GM19455 (cell line): Measurements from ENCODE around the gene AKR7A2.

ENCODE experiments used
- ATAC-seq: cut with Tn5 transposase; IDR thresholded peaks from one replicate; pipeline ENCODE4 v1.9.1; 2021; ENCODE audit not compliant: unreplicated experiment

AKR7A2 gene

DNA sequence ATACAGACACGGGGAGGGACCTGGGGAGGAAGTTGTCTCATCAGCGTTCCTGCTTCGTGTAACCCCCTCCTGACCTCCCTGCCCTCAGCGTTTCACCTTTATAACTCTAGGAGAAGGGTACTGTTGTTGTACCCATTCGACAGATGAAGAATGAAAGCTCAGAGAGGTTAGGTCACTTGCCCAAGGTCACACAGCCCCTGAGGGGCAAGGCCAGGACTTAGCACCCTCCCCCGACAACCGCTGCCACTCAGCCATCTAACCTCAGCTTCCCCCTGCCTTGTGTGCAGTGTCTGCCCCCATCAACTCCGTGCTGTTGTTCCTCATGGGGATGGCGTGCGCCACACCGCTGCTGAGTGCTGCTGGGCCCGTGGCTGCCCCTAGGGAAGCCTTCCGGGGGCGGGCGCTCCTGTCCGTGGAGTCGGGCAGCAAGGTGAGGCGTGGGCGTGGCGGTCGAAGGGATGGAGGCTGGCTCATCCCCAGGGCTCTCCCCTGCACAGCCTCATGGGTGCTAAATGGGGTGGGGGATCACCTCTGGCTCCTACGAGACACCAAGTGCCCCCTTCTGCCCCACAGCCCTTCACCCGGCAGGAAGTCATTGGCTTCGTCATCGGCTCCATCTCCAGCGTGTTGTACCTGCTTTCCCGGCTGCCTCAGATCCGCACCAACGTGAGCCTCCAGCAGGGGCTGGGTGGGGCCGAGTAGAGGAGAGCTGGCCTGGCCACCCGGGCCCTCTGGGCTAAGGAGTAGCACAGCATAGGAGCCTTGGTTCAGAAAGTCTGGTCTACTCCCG lies 14.2 kb upstream of the AKR7A2 start:
- no peak for ATAC-seq

DNA sequence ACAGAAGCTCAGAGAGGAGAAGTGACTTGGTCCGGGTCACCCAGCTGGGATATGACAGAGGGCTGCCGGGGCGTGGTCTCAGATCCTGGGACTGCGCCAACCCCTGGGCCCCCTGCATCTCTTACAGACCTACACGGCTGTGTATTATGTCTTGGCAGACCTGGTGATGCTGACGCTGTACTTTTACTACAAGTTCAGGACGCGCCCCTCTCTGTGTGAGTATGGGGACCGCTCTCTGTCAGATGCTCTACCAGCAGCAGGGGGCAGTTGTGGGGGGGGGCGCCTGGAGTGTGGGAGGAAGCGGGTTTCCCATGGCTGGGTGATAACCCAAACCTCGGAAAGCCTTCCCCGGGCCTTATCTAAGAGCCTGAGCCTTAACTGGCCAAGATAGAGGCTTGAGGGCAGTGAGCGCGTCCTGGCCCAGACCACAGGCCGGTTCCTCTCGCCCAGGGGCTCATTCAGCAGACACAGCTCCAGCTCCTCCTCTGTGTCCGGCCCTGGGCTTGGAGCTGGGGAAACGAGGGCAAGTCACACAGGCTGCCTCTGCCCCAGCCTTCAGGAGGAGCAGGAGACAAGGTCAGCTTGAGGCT lies 13.5 kb upstream of the AKR7A2 start:
- no peak for ATAC-seq

DNA sequence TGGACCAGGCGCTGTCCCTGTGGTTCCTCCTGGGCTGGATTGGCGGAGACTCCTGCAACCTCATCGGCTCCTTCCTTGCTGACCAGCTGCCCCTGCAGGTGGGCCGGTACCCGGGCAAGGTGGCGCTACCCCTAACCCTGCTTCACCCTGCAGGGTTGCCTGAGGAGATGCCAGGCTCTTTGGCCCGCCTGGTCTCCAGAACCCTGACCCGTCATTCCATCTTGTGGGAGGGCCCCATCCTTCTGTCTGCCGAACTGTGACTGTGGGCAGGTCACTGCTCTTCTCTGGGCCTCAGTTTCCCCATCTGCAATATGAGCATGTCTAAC lies 12.7 kb upstream of the AKR7A2 start:
- ATAC-seq = no peak

DNA sequence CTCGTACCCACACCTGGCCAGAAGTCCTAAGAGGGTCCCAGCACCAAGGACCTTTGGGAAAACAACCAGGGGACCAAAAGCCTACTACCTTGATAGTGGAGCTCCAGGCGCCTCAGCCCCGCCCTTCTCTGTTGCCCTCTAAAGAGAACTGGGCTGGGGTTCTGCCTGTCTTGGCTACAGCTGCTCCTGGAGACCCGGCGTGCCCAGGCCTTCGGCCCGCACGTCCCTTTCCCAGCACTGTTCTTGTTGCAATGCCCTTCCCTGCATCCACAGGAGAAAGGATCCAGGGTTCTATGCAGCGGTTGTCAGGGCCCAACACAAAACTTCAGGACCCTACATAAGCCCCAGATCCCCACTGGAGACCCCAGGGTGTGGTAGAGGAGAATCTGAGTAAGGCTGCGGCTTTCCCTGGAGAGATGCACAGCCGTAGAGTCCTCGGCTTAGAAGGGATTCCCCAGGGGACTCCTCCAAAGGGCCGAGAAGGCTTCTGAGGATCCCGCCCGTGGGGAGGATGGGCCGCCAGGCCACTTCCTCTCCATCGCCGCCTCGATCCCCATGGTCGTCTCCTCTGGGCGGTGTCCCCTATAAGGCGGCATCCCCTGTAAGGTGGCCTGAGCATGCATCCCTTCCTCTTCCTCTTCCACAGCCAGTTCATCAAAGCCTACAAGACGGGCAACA lies 12.2 kb upstream of the AKR7A2 start:
- no peak for ATAC-seq

DNA sequence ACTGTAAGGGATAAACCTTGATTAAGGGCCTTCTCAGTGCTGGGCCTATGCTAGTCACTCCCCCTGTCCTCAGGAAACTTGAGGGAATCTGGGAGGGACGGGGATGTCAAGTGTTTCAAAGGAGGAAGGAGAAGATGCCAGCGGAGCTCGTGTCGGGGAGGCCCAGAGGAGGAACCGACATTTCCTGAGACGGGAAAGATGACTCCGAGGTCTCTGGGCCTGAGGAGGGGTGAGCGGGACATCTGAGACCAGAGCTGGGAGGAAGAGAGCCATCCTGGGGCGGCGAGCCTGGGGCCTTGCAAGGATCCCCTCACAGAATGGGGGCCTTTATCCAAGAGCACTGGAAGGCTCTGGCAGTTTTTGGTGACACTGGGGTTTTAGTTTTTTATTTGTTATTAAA lies 10.5 kb upstream of the AKR7A2 start:
- no peak for ATAC-seq

DNA sequence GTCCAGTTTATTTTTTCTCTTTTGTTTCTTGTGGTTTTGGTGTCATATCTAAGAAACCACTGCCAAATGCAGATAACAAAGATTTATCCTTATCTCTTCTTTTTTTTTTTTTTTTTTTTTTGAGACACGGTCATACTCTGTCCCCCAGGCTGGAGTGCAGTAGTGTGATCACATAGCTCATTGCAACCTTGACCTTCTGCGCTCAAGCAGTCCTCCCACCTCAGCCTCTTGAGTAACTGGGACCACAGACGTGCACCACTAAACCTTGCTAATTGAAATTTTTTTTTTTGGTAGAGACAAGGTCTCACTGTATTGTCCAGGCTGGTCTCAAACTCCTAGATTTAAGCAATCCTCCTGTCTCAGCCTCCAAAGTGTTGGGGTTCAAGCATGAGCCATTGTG lies 9.1 kb upstream of the AKR7A2 start:
- ATAC-seq = no peak

DNA sequence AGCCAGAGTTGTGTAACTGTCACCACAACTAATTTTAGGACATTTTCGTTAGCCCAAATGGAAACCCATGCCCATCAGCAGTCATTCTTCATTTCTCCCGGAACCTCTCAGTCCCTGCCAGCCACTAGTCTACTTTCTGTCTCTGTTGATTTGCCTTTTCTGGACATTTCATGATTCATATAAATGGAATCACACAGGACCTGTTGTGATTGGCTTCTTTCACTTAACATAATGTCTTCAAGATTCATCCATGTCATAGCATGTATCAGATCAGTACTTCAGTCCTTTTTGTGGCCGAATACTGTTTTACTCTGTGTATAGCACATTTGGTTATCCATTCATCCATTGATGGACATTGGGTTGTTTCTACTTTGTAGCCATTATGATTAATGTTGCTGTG lies 7.3 kb upstream of the AKR7A2 start:
- ATAC-seq = no peak

DNA sequence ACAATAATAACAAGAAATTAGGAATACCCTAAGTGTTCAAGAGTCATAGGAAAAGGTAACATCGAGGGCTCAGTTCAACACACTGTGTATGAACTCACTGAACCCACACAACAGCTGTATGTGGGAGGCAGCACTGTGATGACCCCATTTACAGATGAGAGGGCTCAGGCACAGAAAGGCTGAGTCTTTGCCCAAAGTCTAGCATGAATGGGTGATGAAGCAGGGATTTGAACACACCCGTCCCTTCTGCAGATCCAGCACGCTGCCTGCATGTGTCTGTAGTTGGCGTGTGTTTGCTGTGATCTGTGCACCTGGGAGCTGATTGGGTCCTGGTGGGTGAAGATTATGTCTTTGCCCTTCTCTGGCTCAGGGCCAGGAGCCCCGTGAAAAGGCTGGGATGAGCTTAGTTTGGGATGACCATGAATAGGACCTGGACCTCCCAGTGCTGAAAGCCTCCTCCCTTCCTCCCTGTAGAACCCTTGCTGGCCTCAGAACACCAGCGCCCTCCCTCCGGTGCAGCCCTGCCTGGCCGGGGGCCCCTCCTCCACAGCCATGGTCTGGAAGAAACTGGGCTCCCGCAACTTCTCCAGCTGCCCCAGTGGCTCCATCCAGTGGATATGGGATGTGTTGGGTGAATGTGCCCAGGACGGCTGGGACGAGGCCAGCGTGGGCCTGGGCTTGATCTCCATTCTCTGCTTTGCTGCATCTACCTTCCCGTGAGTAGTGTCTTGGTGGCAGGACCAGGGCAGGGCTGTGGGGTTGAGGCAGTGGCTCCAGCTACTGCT lies 5.4 kb upstream of the AKR7A2 start:
- ATAC-seq = no peak

DNA sequence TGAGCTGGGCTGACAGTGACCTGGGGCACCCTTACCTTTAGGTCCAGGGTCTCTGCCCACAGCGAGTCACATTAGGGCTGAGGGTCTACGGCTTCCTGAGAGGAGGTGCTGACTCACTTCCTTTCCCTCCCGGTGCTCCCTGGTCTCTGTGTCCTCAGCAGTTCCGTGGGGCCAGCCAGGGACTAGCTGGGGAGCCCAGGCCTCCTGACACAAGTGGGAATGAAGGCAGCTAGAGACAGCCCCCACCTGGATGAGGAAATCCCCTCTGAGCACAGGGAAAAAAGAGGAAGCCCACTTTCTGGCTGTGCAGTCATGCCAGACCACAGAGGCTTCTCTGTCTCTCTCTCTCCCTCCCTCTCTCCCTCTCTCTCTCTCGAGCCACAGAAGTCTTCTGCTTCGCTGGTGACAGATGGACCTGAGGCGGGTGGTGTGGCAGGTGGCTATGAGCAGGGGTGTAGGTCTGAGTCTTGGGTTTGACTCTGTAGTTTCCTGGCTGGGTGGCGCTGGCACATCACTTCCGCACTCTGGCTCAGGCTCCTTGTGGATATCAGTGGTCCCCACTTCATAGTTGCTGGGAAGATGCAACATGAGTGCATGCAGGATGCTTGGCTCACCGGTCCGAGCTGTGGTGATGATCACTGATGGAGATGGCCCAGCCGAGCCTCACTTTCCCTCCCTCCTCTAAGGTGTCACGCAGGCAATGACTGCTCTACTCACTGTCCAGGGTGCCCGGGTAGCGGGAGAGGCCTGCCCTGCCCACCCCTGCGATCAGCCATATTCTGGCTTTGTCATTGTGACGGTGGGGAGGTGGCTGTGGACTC lies 3.6 kb upstream of the AKR7A2 start:
- ATAC-seq = no peak

DNA sequence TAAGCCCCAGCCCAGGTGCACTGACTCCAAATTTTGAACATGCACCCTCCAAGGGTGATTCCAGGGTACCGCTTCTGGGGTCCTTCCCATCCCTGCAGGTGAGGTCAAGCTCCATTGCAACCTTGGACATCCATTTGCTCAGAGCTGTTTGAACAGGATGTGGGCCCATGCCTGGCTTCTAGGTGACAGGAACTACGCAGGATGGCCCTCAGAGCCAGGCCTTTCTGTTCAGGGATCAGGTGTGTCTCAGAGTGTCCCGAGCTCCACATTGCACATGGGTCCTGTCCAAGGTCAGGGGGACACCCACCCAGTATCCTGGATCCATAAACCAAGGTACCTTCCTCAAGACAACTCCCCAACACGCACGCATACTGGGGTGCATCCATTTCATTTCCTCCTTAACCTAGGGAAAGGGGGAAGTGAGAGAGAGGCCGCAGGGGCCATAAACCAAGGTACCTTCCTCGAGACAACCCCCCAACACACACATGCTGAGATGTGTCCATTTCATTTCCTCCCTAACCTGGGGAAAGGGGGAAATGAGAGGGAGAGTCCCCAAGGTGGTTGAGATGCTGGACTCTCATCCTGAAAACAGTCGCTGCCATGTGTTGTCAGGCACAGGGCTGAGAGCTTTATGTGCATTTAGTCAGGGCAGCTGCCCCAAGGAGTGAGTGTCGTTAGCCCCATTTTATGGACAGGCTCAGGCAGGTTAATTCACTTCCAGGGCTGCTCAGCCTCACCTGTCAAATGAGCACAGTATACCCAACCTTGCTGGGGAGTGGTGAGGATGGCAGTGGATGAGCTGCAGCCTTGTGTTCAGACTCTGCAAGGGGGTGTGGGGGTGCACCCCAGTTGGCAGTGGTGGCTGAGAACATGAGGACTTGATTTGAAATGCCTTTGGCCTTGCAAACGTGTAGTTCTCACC lies 2.3 kb upstream of the AKR7A2 start:
- ATAC-seq = no peak

DNA sequence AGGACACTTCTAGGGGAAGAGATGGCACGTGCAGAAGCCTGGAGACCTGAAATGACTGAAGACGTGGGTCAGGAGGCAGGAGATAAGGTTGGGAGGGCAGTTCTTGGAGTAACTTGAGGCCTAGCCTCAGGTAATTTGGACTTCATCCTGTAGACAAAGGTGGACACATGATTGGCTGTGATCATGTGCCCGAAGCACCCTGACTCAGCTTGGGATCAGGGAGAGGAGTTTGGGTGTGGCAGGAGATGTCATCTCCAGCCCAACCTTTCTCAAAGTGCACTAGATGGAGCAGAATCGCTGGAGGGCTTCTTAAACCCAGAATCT lies 1.7 kb upstream of the AKR7A2 start:
- no peak for ATAC-seq

DNA sequence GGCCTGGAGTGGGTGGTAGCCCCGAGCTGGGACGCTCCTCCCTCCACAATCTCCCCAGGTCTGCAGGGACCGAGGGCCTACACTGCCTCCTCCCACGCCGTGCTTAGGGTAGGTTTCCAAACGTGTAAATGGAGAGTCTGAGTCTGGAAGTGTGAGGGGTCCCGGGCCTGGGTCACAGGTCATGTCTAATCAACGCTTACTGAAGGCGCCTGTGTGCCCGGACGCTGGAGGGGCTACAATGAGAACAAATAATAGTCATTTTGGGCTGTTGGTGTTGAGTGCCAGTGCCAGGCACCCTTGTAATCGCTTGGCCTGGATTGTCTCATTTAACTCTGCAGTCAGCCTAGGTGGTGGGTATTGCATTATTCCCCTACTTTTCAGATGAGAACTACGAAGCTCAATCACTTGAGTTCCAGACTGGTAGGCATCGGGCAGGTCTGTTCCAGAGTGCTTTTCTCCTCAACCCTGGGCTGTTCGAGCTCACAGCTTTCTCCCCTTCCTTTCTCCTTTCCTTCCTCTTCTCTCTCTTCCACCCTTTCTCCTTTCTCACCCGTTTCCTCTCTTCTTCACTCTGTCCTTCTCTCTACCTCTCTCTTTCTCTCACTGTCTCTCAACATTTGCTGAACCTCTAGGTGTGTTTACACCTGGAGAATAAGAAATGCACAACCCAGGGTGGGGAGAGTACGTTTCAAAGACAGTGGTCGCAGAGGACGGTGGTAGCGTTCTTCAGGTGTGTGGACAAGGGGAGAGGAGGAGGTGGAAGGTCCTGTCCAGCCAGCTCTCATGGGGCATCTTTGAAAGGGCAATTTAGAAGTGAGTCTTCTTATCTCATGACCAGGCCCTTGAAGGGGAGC lies 1.1 kb upstream of the AKR7A2 start:
- peak; percentile 30 for ATAC-seq

DNA sequence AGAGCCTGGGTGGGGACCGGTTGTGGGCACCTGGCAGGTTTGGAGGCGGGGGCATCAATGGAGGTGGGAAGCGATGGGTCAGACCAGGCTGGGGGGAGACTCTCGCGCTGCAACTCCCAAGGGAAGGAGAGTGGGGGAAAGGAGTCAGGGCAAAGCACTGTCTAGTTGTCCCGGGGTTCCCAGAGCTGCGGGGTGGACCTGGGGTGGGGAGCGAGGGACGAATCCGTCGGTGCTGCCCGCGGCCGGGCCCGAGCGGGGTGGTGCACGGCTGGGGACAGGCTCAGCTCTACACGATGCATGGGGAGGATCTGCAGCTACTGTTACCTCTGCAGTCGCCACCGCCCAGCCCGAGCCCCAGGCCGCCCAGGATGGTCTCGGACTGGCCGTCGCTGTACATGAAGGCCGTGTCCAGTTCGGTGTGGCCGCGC lies 427 bp downstream of the AKR7A2 start:
- peak; percentile 3 for ATAC-seq

DNA sequence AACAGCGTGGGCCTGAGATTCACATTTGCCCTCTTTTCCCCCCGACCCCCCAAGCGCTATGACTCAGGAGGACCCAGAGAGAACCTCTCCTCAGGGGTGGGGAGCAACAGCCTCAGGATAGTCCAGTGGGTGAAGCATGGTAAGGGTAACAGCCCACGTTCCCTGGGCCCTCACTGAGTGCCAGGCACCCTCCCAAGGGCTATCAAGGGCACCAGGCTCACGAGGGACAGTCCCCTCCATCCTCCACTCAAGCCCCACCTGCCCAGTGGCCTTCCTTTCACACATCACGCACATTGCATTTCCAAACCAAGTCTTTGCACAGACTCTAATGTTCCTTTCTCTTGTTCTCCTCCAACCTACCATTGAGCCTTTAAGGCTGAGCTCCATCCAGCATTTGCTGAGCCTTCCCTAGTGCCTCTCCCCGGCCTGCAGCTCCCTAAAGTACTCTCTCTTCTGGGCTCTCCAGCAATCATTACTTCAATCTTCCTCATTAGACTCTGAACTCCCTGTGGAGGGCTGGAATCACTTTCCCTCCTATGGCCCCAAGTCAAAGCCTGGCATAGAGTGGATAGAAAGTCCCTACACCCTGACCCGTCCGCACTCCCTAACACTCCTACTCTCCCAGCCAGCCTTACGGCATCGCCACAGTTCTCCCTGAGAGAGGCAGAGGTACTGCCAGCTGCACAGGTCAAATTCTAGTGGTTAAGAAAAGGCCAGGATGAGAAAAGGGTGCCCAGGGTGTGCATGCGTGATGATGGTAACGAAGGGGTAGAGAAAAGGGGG lies 1.0 kb downstream of the AKR7A2 start:
- ATAC-seq = no peak

DNA sequence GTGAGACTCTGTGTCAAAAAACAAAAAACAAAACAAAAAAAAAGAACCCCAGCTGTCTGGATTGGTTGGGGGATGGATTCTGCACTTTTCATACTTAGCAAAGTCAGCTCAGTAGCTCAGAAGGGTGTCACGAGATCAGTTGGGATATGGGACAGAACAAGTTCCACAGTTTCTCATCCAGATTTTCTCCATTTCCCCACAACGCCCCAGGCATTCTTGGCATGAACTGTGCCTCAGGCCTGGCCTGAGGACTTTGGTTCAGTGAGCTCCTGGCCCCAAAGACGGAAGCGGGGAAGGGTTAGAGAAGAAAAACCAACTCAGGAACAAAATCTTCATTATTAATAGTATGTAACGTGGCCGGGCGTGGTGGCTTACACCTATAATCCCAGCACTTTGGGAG lies 1.9 kb downstream of the AKR7A2 start:
- no peak for ATAC-seq

DNA sequence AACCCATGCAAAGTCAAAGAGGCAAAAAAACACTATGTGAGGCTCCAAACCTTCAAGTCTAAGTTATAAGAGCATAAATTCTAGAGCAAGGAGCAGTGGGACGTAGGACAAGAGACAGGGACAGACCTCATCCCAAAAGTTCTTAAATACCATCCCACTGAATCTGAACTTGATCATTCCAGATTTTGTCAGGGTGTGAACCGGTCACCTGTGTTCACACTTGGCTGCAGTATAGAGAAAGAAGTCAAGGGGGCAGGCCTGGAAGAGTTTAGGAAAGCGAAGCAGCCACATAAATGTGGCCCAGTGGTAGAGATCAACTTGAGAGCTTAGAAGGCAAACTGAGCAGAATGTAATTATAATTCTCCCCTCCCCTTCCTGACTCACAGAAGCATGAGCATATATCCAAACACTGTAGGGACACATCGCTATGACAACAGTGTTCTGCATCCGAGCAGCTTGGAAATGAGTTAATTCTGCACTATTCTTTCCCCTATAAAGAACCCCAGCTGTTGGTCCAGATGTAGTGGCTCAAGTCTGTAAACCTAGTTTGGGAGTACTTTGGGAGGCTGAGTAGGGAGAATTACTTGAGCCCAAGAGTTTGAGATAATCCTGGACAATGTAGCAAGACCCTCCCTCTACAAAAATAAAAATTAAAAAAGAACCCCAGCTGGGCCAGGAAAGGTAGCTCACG lies 2.7 kb downstream of the AKR7A2 start:
- ATAC-seq = no peak

DNA sequence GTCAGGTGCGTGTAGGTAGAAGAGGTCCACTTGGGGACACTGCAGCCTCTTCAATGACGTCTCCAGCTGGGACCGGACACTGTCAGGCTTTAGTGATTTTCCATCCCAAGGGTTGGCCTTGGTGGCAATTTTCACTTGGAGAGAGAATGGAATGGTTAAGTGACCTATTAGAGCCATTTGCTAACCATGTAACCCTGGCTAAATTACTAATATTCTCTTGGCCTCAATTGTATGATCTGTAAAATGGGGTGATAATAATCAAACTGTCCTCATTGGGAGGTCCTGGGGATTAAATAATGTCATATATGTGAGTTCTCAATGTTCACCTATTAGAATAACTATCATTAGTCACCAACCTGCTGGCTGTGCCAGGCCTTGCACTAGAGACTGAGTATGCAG lies 3.4 kb downstream of the AKR7A2 start:
- no peak for ATAC-seq
